HG02623 (cell line): ENCODE measurements around the gene CPEB2.

Source experiments
- ATAC-seq: cut with Tn5 transposase; IDR thresholded peaks from one replicate; pipeline ENCODE4 v1.9.1; 2021; ENCODE audit warnings: moderate library complexity; ENCODE audit not compliant: unreplicated experiment

CPEB2 gene

GRCh38 chr4:15116509-15117079, 114.3 kb downstream of the CPEB2 start:
- ATAC-seq = no peak

DNA sequence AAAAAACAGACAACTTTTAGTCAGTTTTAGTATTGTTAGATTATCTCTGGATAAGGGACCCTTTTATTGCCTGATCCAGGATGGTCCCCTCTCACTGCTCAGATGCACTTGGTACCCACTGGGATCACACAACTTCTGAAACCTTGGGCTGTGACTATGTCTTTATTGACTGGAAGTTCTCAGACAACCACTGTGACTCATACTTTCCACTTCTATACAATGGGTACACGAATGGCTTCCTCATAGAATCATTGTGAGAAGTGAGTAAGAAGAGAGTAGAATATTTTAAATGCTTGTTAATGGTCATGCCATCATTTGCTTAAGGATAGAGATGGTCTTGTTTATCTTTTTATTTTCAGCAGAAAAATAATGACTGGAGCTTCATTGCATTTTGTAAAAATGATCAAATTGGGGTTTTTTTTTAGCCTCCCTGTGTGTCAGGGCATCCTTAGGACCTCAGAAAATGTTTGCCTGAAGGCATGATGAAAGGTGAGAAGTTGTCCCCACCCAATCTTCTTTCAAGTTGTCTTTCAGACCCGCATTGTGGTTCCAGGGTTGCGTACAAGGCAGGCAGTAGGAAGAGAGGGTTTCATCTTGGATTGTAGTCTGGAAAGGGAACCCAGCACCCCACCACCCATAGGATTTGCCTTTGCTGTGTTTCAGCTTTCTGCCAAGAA, 115.1 kb downstream of the CPEB2 start:
- no peak for ATAC-seq

GRCh38 chr4:15118292-15118691, 116.0 kb downstream of the CPEB2 start:
- no peak for ATAC-seq
